ENCODE results near the gene ELMO1.

ELMO1 gene

GRCh38 chr7:36819639-36820038 is 629.0 kb downstream of the ELMO1 start:
- H3K27me3 ChIP-seq (ENCODE audit: insufficient read depth, low read length) = no peaks in the 10 kb centered on the region
- no peak overlapping the region for H2AFZ ChIP-seq (ENCODE audit: insufficient read depth, low read length, poor library complexity)
- no peak overlapping the region for H3K9ac ChIP-seq (ENCODE audit: low read length)
- H3K14ac ChIP-seq (ENCODE audit: low read length) = no peak overlapping the region
- H3K4me2 ChIP-seq (ENCODE audit: low read length) = no peak overlapping the region
- no peak overlapping the region for H2BK120ac ChIP-seq (ENCODE audit: insufficient read depth, low read length, poor library complexity)
- no peak overlapping the region for H4K91ac ChIP-seq (ENCODE audit: low read depth, low read length)
- no peaks in the 10 kb centered on the region for H3K4me1 ChIP-seq (ENCODE audit: control insufficient read depth in 1 of 2, insufficient read depth in 2 of 2, low read length in 2 of 2)
- H3K79me1 ChIP-seq (ENCODE audit: low read length) = no peaks in the 10 kb centered on the region
- no peak overlapping the region for H3K27ac ChIP-seq (ENCODE audit: low read depth, low read length)
- H3K4ac ChIP-seq (ENCODE audit: low read depth, low read length) = no peak overlapping the region
- H3K79me2 ChIP-seq (ENCODE audit: control insufficient read depth, insufficient read depth, low read length, poor library complexity) = no peaks in the 10 kb centered on the region
- H3K23ac ChIP-seq (ENCODE audit: low read length) = no peak overlapping the region
- no peak overlapping the region for H3K4me3 ChIP-seq (ENCODE audit: low read depth, low read length)
- no peak overlapping the region for H4K8ac ChIP-seq (ENCODE audit: low read depth, low read length)
- no peak overlapping the region for H2AK5ac ChIP-seq (ENCODE audit: low read length)
- no peaks in the 10 kb centered on the region for H3K36me3 ChIP-seq (ENCODE audit: control insufficient read depth in 1 of 2, insufficient read depth in 2 of 2, low read length in 2 of 2)
- H4K12ac ChIP-seq (ENCODE audit: low read depth, low read length) = no peak overlapping the region
- WGBS (ENCODE audit: extremely low coverage, insufficient coverage, insufficient read length) = no CpG with 5 or more reads among the region's 1 CpG
- no peaks in the 10 kb centered on the region for H3K9me3 ChIP-seq (ENCODE audit: insufficient read depth, low read depth, low read length)
- no peak overlapping the region for H3K18ac ChIP-seq (ENCODE audit: low read length)
- H2BK5ac ChIP-seq (ENCODE audit: low read depth, low read length, poor library complexity) = no peak overlapping the region
- no peak overlapping the region for H2BK12ac ChIP-seq (ENCODE audit: low read length)
- no peak for DNase-seq

GRCh38 chr7:36814311-36814710 is 634.4 kb downstream of the ELMO1 start:
- no peak overlapping the region for H3K4me2 ChIP-seq (ENCODE audit: low read length)
- no peak overlapping the region for H3K14ac ChIP-seq (ENCODE audit: low read length)
- no peak overlapping the region for H3K4ac ChIP-seq (ENCODE audit: low read depth, low read length)
- H2AFZ ChIP-seq (ENCODE audit: insufficient read depth, low read length, poor library complexity) = no peak overlapping the region
- no peak overlapping the region for H4K91ac ChIP-seq (ENCODE audit: low read depth, low read length)
- no peak overlapping the region for H2AK5ac ChIP-seq (ENCODE audit: low read length)
- H3K4me1 ChIP-seq (ENCODE audit: control insufficient read depth in 1 of 2, insufficient read depth in 2 of 2, low read length in 2 of 2) = no peaks in the 10 kb centered on the region
- H2BK120ac ChIP-seq (ENCODE audit: insufficient read depth, low read length, poor library complexity) = no peak overlapping the region
- H2BK12ac ChIP-seq (ENCODE audit: low read length) = no peak overlapping the region
- no peaks in the 10 kb centered on the region for H3K79me1 ChIP-seq (ENCODE audit: low read length)
- H3K27ac ChIP-seq (ENCODE audit: low read depth, low read length) = no peak overlapping the region
- H3K9ac ChIP-seq (ENCODE audit: low read length) = no peak overlapping the region
- DNase-seq = peak in 1 of 2 donors; percentile 3
- H3K18ac ChIP-seq (ENCODE audit: low read length) = no peak overlapping the region
- no peak overlapping the region for H3K4me3 ChIP-seq (ENCODE audit: low read depth, low read length)
- H3K23ac ChIP-seq (ENCODE audit: low read length) = no peak overlapping the region
- no peak overlapping the region for H2BK5ac ChIP-seq (ENCODE audit: low read depth, low read length, poor library complexity)
- H4K8ac ChIP-seq (ENCODE audit: low read depth, low read length) = no peak overlapping the region
- no peaks in the 10 kb centered on the region for H3K79me2 ChIP-seq (ENCODE audit: control insufficient read depth, insufficient read depth, low read length, poor library complexity)
- no peaks in the 10 kb centered on the region for H3K36me3 ChIP-seq (ENCODE audit: control insufficient read depth in 1 of 2, insufficient read depth in 2 of 2, low read length in 2 of 2)
- no peak overlapping the region for H4K12ac ChIP-seq (ENCODE audit: low read depth, low read length)
- WGBS (ENCODE audit: extremely low coverage, insufficient coverage, insufficient read length) = no CpG with 5 or more reads among the region's 4 CpGs
- H3K27me3 ChIP-seq (ENCODE audit: insufficient read depth, low read length) = no peaks in the 10 kb centered on the region
- H3K9me3 ChIP-seq (ENCODE audit: insufficient read depth, low read depth, low read length) = no peaks in the 10 kb centered on the region

- Histone ChIP-seq H3K27ac (ENCODE audit: low read depth, low read length) (no peak overlapping the region), H3K27me3 (ENCODE audit: insufficient read depth, low read length) (no peaks in the 10 kb centered on the region), H4K12ac (ENCODE audit: low read depth, low read length) (no peak overlapping the region), H3K18ac (ENCODE audit: low read length) (no peak overlapping the region), H3K9me3 (ENCODE audit: insufficient read depth, low read depth, low read length) (no peaks in the 10 kb centered on the region), H2AK5ac (ENCODE audit: low read length) (no peak overlapping the region), H4K91ac (ENCODE audit: low read depth, low read length) (no peak overlapping the region), H3K4me3 (ENCODE audit: low read depth, low read length) (no peak overlapping the region), H3K79me1 (ENCODE audit: low read length) (no peaks in the 10 kb centered on the region), H4K8ac (ENCODE audit: low read depth, low read length) (no peak overlapping the region), H3K4me2 (ENCODE audit: low read length) (no peak overlapping the region), H3K4me1 (ENCODE audit: control insufficient read depth in 1 of 2, insufficient read depth in 2 of 2, low read length in 2 of 2) (no peaks in the 10 kb centered on the region), H3K14ac (ENCODE audit: low read length) (no peak overlapping the region), H3K23ac (ENCODE audit: low read length) (no peak overlapping the region), H2BK12ac (ENCODE audit: low read length) (no peak overlapping the region), H2BK5ac (ENCODE audit: low read depth, low read length, poor library complexity) (no peak overlapping the region), H3K9ac (ENCODE audit: low read length) (no peak overlapping the region), H3K4ac (ENCODE audit: low read depth, low read length) (no peak overlapping the region), H3K79me2 (ENCODE audit: control insufficient read depth, insufficient read depth, low read length, poor library complexity) (no peaks in the 10 kb centered on the region), H3K36me3 (ENCODE audit: control insufficient read depth in 1 of 2, insufficient read depth in 2 of 2, low read length in 2 of 2) (no peaks in the 10 kb centered on the region), H2BK120ac (ENCODE audit: insufficient read depth, low read length, poor library complexity) (no peak overlapping the region), H2AFZ (ENCODE audit: insufficient read depth, low read length, poor library complexity) (no peak overlapping the region)
- no CpG with 5 or more reads among the region's 3 CpGs for WGBS (ENCODE audit: extremely low coverage, insufficient coverage, insufficient read length)
- DNase-seq = no peak
These were observed 636.9 kb downstream of the ELMO1 start for GRCh38 chr7:36811807-36812206.

- H3K27ac ChIP-seq (ENCODE audit: low read depth, low read length) = no peak overlapping the region
- H2AFZ ChIP-seq (ENCODE audit: insufficient read depth, low read length, poor library complexity) = no peak overlapping the region
- H3K4me1 ChIP-seq (ENCODE audit: control insufficient read depth in 1 of 2, insufficient read depth in 2 of 2, low read length in 2 of 2) = no peaks in the 10 kb centered on the region
- no peak overlapping the region for H3K4ac ChIP-seq (ENCODE audit: low read depth, low read length)
- H2BK120ac ChIP-seq (ENCODE audit: insufficient read depth, low read length, poor library complexity) = no peak overlapping the region
- H3K79me2 ChIP-seq (ENCODE audit: control insufficient read depth, insufficient read depth, low read length, poor library complexity) = no peaks in the 10 kb centered on the region
- no peaks in the 10 kb centered on the region for H3K36me3 ChIP-seq (ENCODE audit: control insufficient read depth in 1 of 2, insufficient read depth in 2 of 2, low read length in 2 of 2)
- H4K91ac ChIP-seq (ENCODE audit: low read depth, low read length) = no peak overlapping the region
- WGBS (ENCODE audit: extremely low coverage, insufficient coverage, insufficient read length) = no CpG with 5 or more reads among the region's 2 CpGs
- no peak overlapping the region for H2BK5ac ChIP-seq (ENCODE audit: low read depth, low read length, poor library complexity)
- H3K27me3 ChIP-seq (ENCODE audit: insufficient read depth, low read length) = no peaks in the 10 kb centered on the region
- H4K8ac ChIP-seq (ENCODE audit: low read depth, low read length) = no peak overlapping the region
- no peak overlapping the region for H3K4me3 ChIP-seq (ENCODE audit: low read depth, low read length)
- H2BK12ac ChIP-seq (ENCODE audit: low read length) = no peak overlapping the region
- H3K79me1 ChIP-seq (ENCODE audit: low read length) = no peaks in the 10 kb centered on the region
- H4K12ac ChIP-seq (ENCODE audit: low read depth, low read length) = no peak overlapping the region
- H3K23ac ChIP-seq (ENCODE audit: low read length) = no peak overlapping the region
- H3K9me3 ChIP-seq (ENCODE audit: insufficient read depth, low read depth, low read length) = peaks cover 2% of the 10 kb centered on the region
- H2AK5ac ChIP-seq (ENCODE audit: low read length) = no peak overlapping the region
- H3K9ac ChIP-seq (ENCODE audit: low read length) = no peak overlapping the region
- no peak overlapping the region for H3K4me2 ChIP-seq (ENCODE audit: low read length)
- no peak overlapping the region for H3K14ac ChIP-seq (ENCODE audit: low read length)
- DNase-seq = no peak
- H3K18ac ChIP-seq (ENCODE audit: low read length) = no peak overlapping the region
These were observed 638.2 kb downstream of the ELMO1 start for GRCh38 chr7:36810489-36810888.

Data from trophoblast cell (in vitro differentiated cells and primary cell).